A673 (cell line): ENCODE results near the gene C10orf53. TPM values are rescaled to one million over a fixed set of nuclear protein-coding genes. Genes with fewer than 3 reads are reported as not detected.

Experiments used
- BruUV-seq: library from RNA; stranded (reverse); fragments of 400-500 nt; replicated peaks from 2 replicates; lab custom pipeline; 2021; lab: Mats Ljungman, UMichigan
- CTCF ChIA-PET: fragments of 300-600 bp; sonication (Branson Sonifier 250); formaldehyde crosslinking; loops from one replicate; lab custom pipeline; 2022; ENCODE audit warnings: antibody characterized with exemption; lab: Charles Lee
- POLR2A ChIA-PET: fragments of 300-600 bp; sonication (Branson Sonifier 250); formaldehyde crosslinking; loops from one replicate; lab custom pipeline; 2022; ENCODE audit warnings: antibody characterized with exemption; ENCODE audit not compliant: low non-redundant PET; lab: Charles Lee
- DNase-seq: peaks from one replicate; pipeline ENCODE4 v3.0.0-alpha.2; 2015; ENCODE audit warnings: low spot score
- H3K27ac ChIP-seq: fragments of 200-600 bp; sonication (generic); 2 replicates; pipeline ENCODE4 v1.5.1; 2016; ENCODE audit warnings: mixed run types, low read depth, mild to moderate bottlenecking, mixed read lengths, antibody characterized with exemption, low read length; ENCODE audit not compliant: poor library complexity, severe bottlenecking
- H3K27me3 ChIP-seq: fragments of 200-600 bp; sonication (generic); replicated peaks from 2 replicates; pipeline ENCODE4 v1.6.1; 2017; ENCODE audit warnings: mixed run types, low read depth, mild to moderate bottlenecking, mixed read lengths, antibody characterized with exemption, low read length; ENCODE audit not compliant: insufficient read depth, poor library complexity
- H3K36me3 ChIP-seq: fragments of 200-600 bp; sonication (generic); 2 replicates; pipeline ENCODE4 v1.6.1; 2016; ENCODE audit warnings: mixed run types, mild to moderate bottlenecking, mixed read lengths, antibody characterized with exemption, low read length; ENCODE audit not compliant: insufficient read depth, poor library complexity, severe bottlenecking
- H3K4me1 ChIP-seq: fragments of 200-600 bp; sonication (generic); 2 replicates; pipeline ENCODE4 v1.6.1; 2017; ENCODE audit warnings: mixed run types, mild to moderate bottlenecking, mixed read lengths, antibody characterized with exemption, low read length; ENCODE audit not compliant: insufficient read depth, poor library complexity, severe bottlenecking
- H3K4me3 ChIP-seq: fragments of 200-600 bp; sonication (generic); 2 replicates; pipeline ENCODE4 v1.5.1; 2016; ENCODE audit warnings: low read depth, mixed run types, mild to moderate bottlenecking, mixed read lengths, low read length; ENCODE audit not compliant: poor library complexity, severe bottlenecking
- H3K9me3 ChIP-seq: fragments of 200-600 bp; sonication (generic); 2 replicates; pipeline ENCODE4 v1.6.1; 2016; ENCODE audit warnings: mixed run types, low read depth, mild to moderate bottlenecking, mixed read lengths, antibody characterized with exemption, low read length; ENCODE audit not compliant: poor library complexity, severe bottlenecking
- CTCF ChIP-seq: fragments of 300-800, 200-600 bp; sonication (generic); conservative IDR thresholded peaks from 2 replicates; pipeline ENCODE4 v1.5.1; 2017; ENCODE audit warnings: low read depth, mild to moderate bottlenecking, antibody characterized with exemption, low read length, moderate library complexity, mixed read lengths
- EZH2 ChIP-seq: fragments of 200-600 bp; sonication (generic); IDR thresholded peaks from 2 replicates; pipeline ENCODE4 v1.6.1; 2017; ENCODE audit warnings: borderline replicate concordance, low read depth, mild to moderate bottlenecking, mixed read lengths, antibody characterized with exemption, low read length; ENCODE audit not compliant: poor library complexity, severe bottlenecking
- intact Hi-C: fragments of 100-400 bp; cut with micrococcal nuclease; formaldehyde crosslinking; loops from one replicate; pipeline ENCODE4 v1.10.0; 2022; ENCODE audit not compliant: unreplicated experiment
- total RNA-seq: library from RNA; stranded (reverse); gene quantifications from 2 replicates; pipeline ENCODE4 v1.2.3, GENCODE V29; 2021

Gene C10orf53
- total RNA-seq, 1 experiment from 2014 or later = not detected

- TF ChIP-seq EZH2 (no peak), CTCF (no peak)
- Histone ChIP-seq H3K9me3 (no peaks in the 10 kb centered on the region), H3K27me3 (no peaks in the 10 kb centered on the region), H3K4me3 (no peak overlapping the region), H3K4me1 (no peaks in the 10 kb centered on the region), H3K36me3 (no peaks in the 10 kb centered on the region), H3K27ac (no peak overlapping the region)
- no peak for DNase-seq
- ChIA-PET CTCF (no interaction called here), POLR2A (no interaction called here)
- BruUV-seq = no TSS peak
- intact Hi-C loops = no loop called here
These were observed 55.7 kb downstream of the C10orf53 start for GRCh38 chr10:49735161-49735560.

- TF ChIP-seq CTCF (no peak), EZH2 (no peak)
- Histone ChIP-seq H3K27me3 (no peaks in the 10 kb centered on the region), H3K4me1 (no peaks in the 10 kb centered on the region), H3K27ac (no peak overlapping the region), H3K36me3 (no peaks in the 10 kb centered on the region), H3K4me3 (no peak overlapping the region), H3K9me3 (no peaks in the 10 kb centered on the region)
- intact Hi-C loops = no loop called here
- ChIA-PET CTCF (no interaction called here), POLR2A (no interaction called here)
- no peak for DNase-seq
- no TSS peak for BruUV-seq
These were observed 56.6 kb downstream of the C10orf53 start for GRCh38 chr10:49735848-49736563.

GRCh38 chr10:49736564-49737113 is 57.2 kb downstream of the C10orf53 start:
- Histone ChIP-seq H3K27ac (no peak overlapping the region), H3K9me3 (no peaks in the 10 kb centered on the region), H3K27me3 (no peaks in the 10 kb centered on the region), H3K36me3 (no peaks in the 10 kb centered on the region), H3K4me3 (no peak overlapping the region), H3K4me1 (no peaks in the 10 kb centered on the region)
- intact Hi-C loops = no loop called here
- BruUV-seq = no TSS peak
- CTCF ChIA-PET = no interaction called here
- TF ChIP-seq EZH2 (no peak), CTCF (no peak)
- POLR2A ChIA-PET = no interaction called here
- DNase-seq = no peak
